K562 (cell line): Measurements from ENCODE around the gene CTDSPL2. TPM values are rescaled to one million over a fixed set of nuclear protein-coding genes. Genes with fewer than 3 reads are reported as not detected.
"Not testable (repeated sequence)": the region's sequence is repeated elsewhere in the genome, so short reads cannot be mapped to it uniquely, and the experiment has no call there.

Experiments used
- ATAC-seq: fragments of 200-7000 bp; cut with Tn5 transposase; 3 replicates; pipeline ENCODE4 v1.9.1; 2020; ENCODE audit warnings: moderate library complexity
- BruUV-seq: library from RNA; stranded (reverse); fragments of 400-500 nt; replicated peaks from 2 replicates; lab custom pipeline; 2021; lab: Mats Ljungman, UMichigan
- CTCF ChIA-PET: fragments of 300-600 bp; formaldehyde crosslinking; extraction: SDS; loops from one replicate; lab custom pipeline; 2021; ENCODE audit warnings: low intra/inter-chr PET ratio; lab: Yijun Ruan, JAX
- POLR2A ChIA-PET: fragments of 300-600, 350-650 bp; sonication (Branson Sonifier 250); formaldehyde crosslinking; extraction: SDS; loops from one replicate; lab custom pipeline; 2021; ENCODE audit warnings: antibody characterized with exemption, inconsistent platforms; lab: Yijun Ruan, JAX
- DNase-seq, 4 experiments: peaks; one replicate each; pipeline versions ENCODE4 v3.0.0 to v3.0.0-alpha.2; 2011 to 2018; ENCODE audit warnings: low spot score in 3 of 4, mixed read lengths in 3 of 4; ENCODE audit errors: extremely low read depth in 1 of 4
- FAIRE-seq: peaks from 2 replicates; lab custom pipeline; 2011; peaks lifted over from hg19 to GRCh38; lab: Jason Lieb, UNC
- H2AFZ ChIP-seq: 2 replicates; pipeline ENCODE4 v1.6.0; 2011; ENCODE audit warnings: low read depth, low read length, control low read depth, inconsistent platforms
- H3K27ac ChIP-seq: fragments of 200-600 bp; 3 replicates; pipeline ENCODE4 v1.8.0; 2011; ENCODE audit warnings: low read depth, mild to moderate bottlenecking, control low read depth, inconsistent platforms, low read length, moderate library complexity, mixed read lengths; ENCODE audit errors: extremely low read depth
- H3K27me3 ChIP-seq, 2 experiments: fragments of 300-600 bp in 1 of 2; 2 replicates in 1 of 2; 3 replicates in 1 of 2; pipeline versions ENCODE4 v1.6.0 to v1.8.0; 2011; ENCODE audit warnings: inconsistent platforms in 2 of 2, low read length in 2 of 2, mild to moderate bottlenecking in 1 of 2, mixed read lengths in 1 of 2, moderate library complexity in 1 of 2; ENCODE audit not compliant: control insufficient read depth in 2 of 2, insufficient read depth in 2 of 2
- H3K36me3 ChIP-seq: fragments of 300-600 bp; 3 replicates; pipeline ENCODE4 v1.8.0; 2011; ENCODE audit warnings: mild to moderate bottlenecking, low read length, inconsistent platforms; ENCODE audit not compliant: control insufficient read depth, insufficient read depth
- H3K4me1 ChIP-seq, 2 experiments: fragments of 200-600 bp in 1 of 2; replicated peaks in 1 of 2; 2 replicates in 1 of 2; 3 replicates in 1 of 2; pipeline versions ENCODE4 v1.5.1 to v1.8.0; 2011; ENCODE audit warnings: inconsistent platforms in 2 of 2, low read length in 2 of 2, mild to moderate bottlenecking in 1 of 2, mixed read lengths in 1 of 2, moderate library complexity in 1 of 2; ENCODE audit not compliant: control insufficient read depth in 2 of 2, insufficient read depth in 2 of 2
- H3K4me2 ChIP-seq: 2 replicates; pipeline ENCODE4 v1.6.1; 2011; ENCODE audit warnings: low read length, control low read depth, inconsistent platforms, mixed read lengths; ENCODE audit not compliant: insufficient read depth
- H3K4me3 ChIP-seq: fragments of 200-600 bp; sonication (generic), shearing (Covaris generic); 2 replicates; pipeline ENCODE4 v1.5.1; 2016; ENCODE audit warnings: control low read depth, inconsistent platforms
- H3K79me2 ChIP-seq: fragments of 200-600 bp; 3 replicates; pipeline ENCODE4 v1.8.0; 2011; ENCODE audit warnings: low read length, inconsistent platforms; ENCODE audit not compliant: control insufficient read depth, insufficient read depth
- H3K9ac ChIP-seq, 2 experiments: 2 replicates each; pipeline versions ENCODE4 v1.6.0 to v1.6.1; 2011; ENCODE audit warnings: low read depth in 2 of 2, low read length in 2 of 2, control low read depth in 1 of 2, inconsistent platforms in 1 of 2, mild to moderate bottlenecking in 1 of 2, mixed read lengths in 1 of 2; ENCODE audit not compliant: insufficient read depth in 1 of 2
- H3K9me1 ChIP-seq: one replicate; pipeline ENCODE4 v1.6.0; 2011; ENCODE audit warnings: inconsistent platforms, mild to moderate bottlenecking, low read length, moderate library complexity; ENCODE audit not compliant: control insufficient read depth, insufficient read depth
- H3K9me3 ChIP-seq: replicated peaks from 2 replicates; pipeline ENCODE4 v1.5.1; 2011; ENCODE audit warnings: low read depth, low read length, inconsistent platforms; ENCODE audit not compliant: control insufficient read depth, insufficient read depth
- H4K20me1 ChIP-seq: replicated peaks from 2 replicates; pipeline ENCODE4 v1.6.1; 2011; ENCODE audit warnings: low read length, inconsistent platforms, mixed read lengths; ENCODE audit not compliant: control insufficient read depth, insufficient read depth
- NCOA4 ChIP-seq: fragments of 450-650 bp; IDR thresholded peaks from 2 replicates; pipeline ENCODE4 v1.6.1; 2018; ENCODE audit warnings: mild to moderate bottlenecking; ENCODE audit not compliant: partially characterized antibody
- WGBS: fragments of 100-300 bp; shearing (Covaris generic); methylation state at CpG from one replicate; pipeline ENCODE4 v1.1.6; 2016; ENCODE audit warnings: low coverage, mixed read lengths; ENCODE audit not compliant: insufficient coverage; ENCODE audit errors: missing lambda C conversion rate; 5-methylcytosine and 5-hydroxymethylcytosine counted together
- in situ Hi-C: fragments of 300-500 bp; cut with MboI; formaldehyde crosslinking; loops from 4 replicates; pipeline ENCODE4 v1.15.0; 2018; ENCODE audit warnings: inconsistent platforms, mixed read lengths
- intact Hi-C: fragments of 100-400 bp; cut with micrococcal nuclease; formaldehyde crosslinking; loops from 2 replicates; pipeline ENCODE4 v1.14.2; 2022
- polyA plus RNA-seq, 8 experiments: library from polyadenylated mRNA; depleted of rRNA in 4 of 8; stranded (reverse) in 5 of 8; unstranded in 3 of 8; fragments of >200 nt; fragmentation: Nextera tagmentation in 2 of 8; fragmentation: Illumina TruSeq in 1 of 8; extraction: Ambion mirVana in 2 of 8; extraction: Trizol in 1 of 8; gene quantifications; 2 replicates each; pipeline versions ENCODE4 v1.2.1 to v1.2.3, GENCODE V29; 2011 to 2014; ENCODE audit warnings: inconsistent platforms in 1 of 8, missing spikeins in 1 of 8
- total RNA-seq, 7 experiments: library from RNA; depleted of rRNA in 6 of 7; stranded (reverse); fragments of >200 nt in 6 of 7; fragmentation: Illumina TruSeq in 2 of 7; extraction: Trizol in 2 of 7; gene quantifications; 2 replicates each; pipeline versions ENCODE4 v1.2.1 to v1.2.3, GENCODE V29; 2011 to 2021; ENCODE audit warnings: low replicate concordance in 1 of 7

CTDSPL2 gene
- total and polyA plus RNA-seq, 9 of the 15 experiments (the other 6 are each of a cell fraction or from before 2014, with no cell fraction given): 16.8 to 79.0 (median 53.1) TPM

DNA sequence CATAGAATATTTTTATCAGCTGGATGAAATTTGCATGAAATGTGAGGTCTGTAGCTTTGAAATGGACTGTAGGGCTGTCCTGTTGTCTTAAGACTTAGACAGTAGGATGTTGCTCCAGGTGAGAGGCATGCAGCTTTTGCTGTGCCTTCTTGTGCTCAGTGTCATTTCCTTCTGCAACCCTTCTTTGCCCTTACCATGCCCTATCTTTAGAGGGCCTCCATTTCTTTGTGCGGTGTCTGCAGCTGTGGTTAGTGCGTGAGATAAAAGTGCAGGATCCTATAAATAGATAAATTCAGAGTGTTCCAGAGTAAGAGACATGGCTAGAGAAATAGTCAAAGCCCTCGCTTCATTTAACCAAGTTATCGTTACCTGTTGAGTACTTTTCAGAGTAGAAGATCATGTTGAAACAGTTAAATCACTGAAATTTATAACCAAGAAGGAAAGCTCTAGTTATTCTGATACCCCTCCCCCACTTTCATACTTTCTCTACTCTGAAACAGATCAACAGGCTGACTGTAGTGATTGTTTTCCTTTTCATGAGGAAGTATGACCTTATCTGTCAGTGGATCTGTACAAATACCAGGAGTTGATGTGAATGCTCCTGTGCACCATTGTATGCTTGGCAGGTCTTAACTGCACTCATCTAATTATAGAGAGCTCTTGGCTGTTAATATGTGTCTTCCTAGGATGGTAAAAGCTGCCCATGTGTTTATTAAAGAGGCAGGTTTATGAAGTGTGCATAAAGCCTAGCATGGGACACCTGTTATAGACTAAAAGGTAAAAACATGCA, 127.7 kb downstream of the CTDSPL2 start:
- POLR2A ChIA-PET: interaction anchor here (0.6 to 2.8 kb wide), 7 partner anchors 9 to 406 kb away, joined by 3 to 9 read pairs (median 5); partner anchors contain the start of gene EIF3J
- Histone ChIP-seq H3K4me2 (no peak overlapping the region), H3K79me2 (peaks cover 27% of the 10 kb centered on the region), H3K4me3 (no peak overlapping the region), H4K20me1 (no peaks in the 10 kb centered on the region), H3K9ac (no peak overlapping the region), H3K27ac (no peak overlapping the region), H3K4me1 (no peaks in the 10 kb centered on the region), H2AFZ (no peak overlapping the region), H3K9me3 (no peaks in the 10 kb centered on the region), H3K27me3 (no peaks in the 10 kb centered on the region), H3K9me1 (no peaks in the 10 kb centered on the region), H3K36me3 (peaks cover 91% of the 10 kb centered on the region)
- intact Hi-C loops (no loop called here), in situ Hi-C loops (no loop called here)
- CTCF ChIA-PET: no interaction called here
- BruUV-seq: no TSS peak
- FAIRE-seq (no peak), DNase-seq (no peak), ATAC-seq (no peak; the same call in 2 of the 3 replicates)
- WGBS: 85% methylated on average over 4 of the region's 4 CpGs
- no peak for TF ChIP-seq NCOA4

DNA sequence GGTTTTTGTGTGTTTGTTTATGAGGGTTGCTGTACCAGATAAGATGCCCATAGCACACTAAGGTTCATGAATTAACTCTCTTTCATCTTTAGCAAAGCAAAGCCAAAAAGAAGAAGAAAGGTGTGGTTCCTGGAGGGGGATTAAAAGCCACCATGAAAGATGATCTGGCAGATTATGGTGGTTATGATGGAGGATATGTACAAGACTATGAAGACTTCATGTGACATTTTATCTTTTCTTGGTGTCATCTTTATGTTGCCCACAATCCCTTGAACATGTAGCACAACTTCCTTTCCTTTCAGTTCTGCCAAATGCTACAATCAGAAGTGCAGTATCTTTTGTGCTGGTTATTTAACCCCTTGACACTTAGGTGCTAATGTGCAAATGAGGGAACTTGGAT, 133.5 kb downstream of the CTDSPL2 start:
- H3K27ac ChIP-seq, CTCF ChIA-PET, H3K9ac ChIP-seq, H3K79me2 ChIP-seq, H3K4me1 ChIP-seq, H2AFZ ChIP-seq, H3K27me3 ChIP-seq, intact Hi-C loops, H3K9me1 ChIP-seq, H3K9me3 ChIP-seq, ATAC-seq, FAIRE-seq, H3K4me3 ChIP-seq, POLR2A ChIA-PET, DNase-seq, H3K4me2 ChIP-seq, H4K20me1 ChIP-seq, in situ Hi-C loops, BruUV-seq: not testable (repeated sequence)
- H3K36me3 ChIP-seq: peaks cover 94% of the 10 kb centered on the region
